Left ventricle myocardium superior (tissue), 1 donor: ENCODE measurements around the gene RABGAP1L. TPM values are rescaled to one million over a fixed set of nuclear protein-coding genes. Genes with fewer than 3 reads are reported as not detected.
"Not testable (repeated sequence)": the region's sequence is repeated elsewhere in the genome, so short reads cannot be mapped to it uniquely, and the experiment has no call there.

Source experiments
- ATAC-seq: fragments of 200-7000 bp; cut with Tn5 transposase; one replicate; pipeline ENCODE4 v1.9.1; 2020; ENCODE audit warnings: mild to moderate bottlenecking, moderate library complexity
- DNase-seq: peaks from one replicate; pipeline ENCODE4 v3.0.0-alpha.2; 2020
- intact Hi-C: fragments of 100-400 bp; cut with micrococcal nuclease; formaldehyde crosslinking; loops from one replicate; pipeline ENCODE4 v1.11.0; 2022
- long read RNA-seq: library from polyadenylated mRNA; unstranded; transcript quantifications from one replicate; pipeline ENCODE4 v2.0.0, GENCODE V29; 2021
- total RNA-seq: library from RNA; stranded (reverse); fragmentation: NEBNext Ultra II Directional; extraction: Animal tissue kit (Norgen Biotek cat#: 25700); gene quantifications from one replicate; pipeline ENCODE4 v1.2.1, GENCODE V29; 2021
- donor health status: DM: no; HTN: yes; CAD: no; lungs with severe emphysema.

RABGAP1L gene
- total RNA-seq, result 147 TPM
- long read RNA-seq, partial matches to known transcripts, result 5 of 15 reads
- long read RNA-seq, other reads (novel, unspliced or antisense), result 9 of 15 reads

GRCh38 chr1:174159252-174160108 is at the start of gene RABGAP1L:
Gene RABGAP1L, plus strand, starts transcription at chr1:174159520.
- DNase-seq (peak; percentile 97), ATAC-seq (peak; percentile 97)
- intact Hi-C loops, result no loop called here

GRCh38 chr1:174110053-174110452 is 49.3 kb upstream of the RABGAP1L start:
- no peak for ATAC-seq
- intact Hi-C loops, result loop anchor here (10.0 kb wide), 1 partner anchor 105 kb away; no protein-coding TSS in a partner anchor
- DNase-seq, result no peak

GRCh38 chr1:174112489-174113162 is 46.7 kb upstream of the RABGAP1L start:
- no peak for DNase-seq
- peak; percentile 63 for ATAC-seq
- intact Hi-C loops, result loop anchor here (10.0 kb wide), 1 partner anchor 102 kb away; no protein-coding TSS in a partner anchor

GRCh38 chr1:174114106-174114505 is 45.2 kb upstream of the RABGAP1L start:
- intact Hi-C loops, result loop anchor here (10.0 kb wide), 1 partner anchor 101 kb away; no protein-coding TSS in a partner anchor
- no peak for ATAC-seq
- no peak for DNase-seq

GRCh38 chr1:174114788-174115448 is 44.4 kb upstream of the RABGAP1L start:
- intact Hi-C loops, result loop anchor here (10.0 kb wide), 1 partner anchor 100 kb away; no protein-coding TSS in a partner anchor
- DNase-seq (no peak), ATAC-seq (peak; percentile 53)

GRCh38 chr1:174116042-174116441 is 43.3 kb upstream of the RABGAP1L start:
- DNase-seq (no peak), ATAC-seq (no peak)
- intact Hi-C loops, result loop anchor here (10.0 kb wide), 1 partner anchor 99 kb away; no protein-coding TSS in a partner anchor

- intact Hi-C loops, result loop anchor here (10.0 kb wide), 1 partner anchor 96 kb away; no protein-coding TSS in a partner anchor
- ATAC-seq (peak; percentile 90), DNase-seq (no peak)
Measured at GRCh38 chr1:174118751-174119150, 40.6 kb upstream of the RABGAP1L start.

- ATAC-seq, intact Hi-C loops, DNase-seq: not testable (repeated sequence)
Measured at GRCh38 chr1:174122318-174122717, 37.0 kb upstream of the RABGAP1L start.

GRCh38 chr1:174123843-174124242 is 35.5 kb upstream of the RABGAP1L start:
- no peak for ATAC-seq
- DNase-seq, result no peak
- intact Hi-C loops, result no loop called here

GRCh38 chr1:174127176-174127575 is 32.1 kb upstream of the RABGAP1L start:
- intact Hi-C loops, ATAC-seq, DNase-seq: not testable (repeated sequence)

- intact Hi-C loops, result no loop called here
- DNase-seq, result no peak
Measured at GRCh38 chr1:174131032-174131638, 28.2 kb upstream of the RABGAP1L start.

GRCh38 chr1:174134003-174134659 is 25.2 kb upstream of the RABGAP1L start:
- intact Hi-C loops, result no loop called here
- DNase-seq (no peak), ATAC-seq (no peak)

More at GRCh38 chr1:174131032-174131638, 28.2 kb upstream of the RABGAP1L start:
- no peak for ATAC-seq

- no peak for DNase-seq
- ATAC-seq, result no peak
- intact Hi-C loops, result no loop called here
Measured at GRCh38 chr1:174135211-174135610, 24.1 kb upstream of the RABGAP1L start.

GRCh38 chr1:174136714-174137113 is 22.6 kb upstream of the RABGAP1L start:
- intact Hi-C loops, result no loop called here
- no peak for DNase-seq
- no peak for ATAC-seq

- intact Hi-C loops, result no loop called here
- no peak for DNase-seq
- ATAC-seq, result no peak
Measured at GRCh38 chr1:174142836-174143235, 16.5 kb upstream of the RABGAP1L start.

- intact Hi-C loops, ATAC-seq, DNase-seq: not testable (repeated sequence)
Measured at GRCh38 chr1:174143727-174144396, 15.5 kb upstream of the RABGAP1L start.

GRCh38 chr1:174144397-174144783 is 14.9 kb upstream of the RABGAP1L start:
- ATAC-seq, intact Hi-C loops, DNase-seq: not testable (repeated sequence)

- intact Hi-C loops, result no loop called here
- no peak for ATAC-seq
- no peak for DNase-seq
Measured at GRCh38 chr1:174149216-174149615, 10.1 kb upstream of the RABGAP1L start.
